Mucosa of rectum (tissue), 2 donors: Measurements from ENCODE around the gene AJM1.

ENCODE experiments used
- H3K27ac ChIP-seq, 2 donors: one replicate each; pipeline ENCODE4 v1.7.0; 2013; ENCODE audit warnings: inconsistent platforms in 2 of 2, low read depth in 2 of 2, low read length in 2 of 2
- H3K27me3 ChIP-seq, 2 donors: one replicate each; pipeline ENCODE4 v1.7.0; 2013; ENCODE audit warnings: low read length in 2 of 2; ENCODE audit not compliant: control insufficient read depth in 2 of 2, insufficient read depth in 2 of 2
- H3K36me3 ChIP-seq, 2 donors: one replicate each; pipeline ENCODE4 v1.7.0; 2013; ENCODE audit warnings: low read length in 2 of 2; ENCODE audit not compliant: control insufficient read depth in 2 of 2, insufficient read depth in 2 of 2
- H3K4me1 ChIP-seq, 2 donors: one replicate each; pipeline ENCODE4 v1.7.0; 2013; ENCODE audit warnings: low read length in 2 of 2, mild to moderate bottlenecking in 1 of 2; ENCODE audit not compliant: control insufficient read depth in 2 of 2, insufficient read depth in 2 of 2
- H3K4me3 ChIP-seq, 2 donors: one replicate each; pipeline ENCODE4 v1.7.0; 2013; ENCODE audit warnings: low read length in 2 of 2
- H3K9ac ChIP-seq, 2 donors: one replicate each; pipeline ENCODE4 v1.7.0; 2013; ENCODE audit warnings: low read length in 2 of 2, low read depth in 1 of 2, mild to moderate bottlenecking in 1 of 2
- H3K9me3 ChIP-seq, 2 donors: one replicate each; pipeline ENCODE4 v1.7.0; 2013; ENCODE audit warnings: low read length in 2 of 2; ENCODE audit not compliant: control insufficient read depth in 2 of 2
- donor health status: healthy.
- donor health status: Normal muscosa, but diverticular disease.

The AJM1 gene

DNA sequence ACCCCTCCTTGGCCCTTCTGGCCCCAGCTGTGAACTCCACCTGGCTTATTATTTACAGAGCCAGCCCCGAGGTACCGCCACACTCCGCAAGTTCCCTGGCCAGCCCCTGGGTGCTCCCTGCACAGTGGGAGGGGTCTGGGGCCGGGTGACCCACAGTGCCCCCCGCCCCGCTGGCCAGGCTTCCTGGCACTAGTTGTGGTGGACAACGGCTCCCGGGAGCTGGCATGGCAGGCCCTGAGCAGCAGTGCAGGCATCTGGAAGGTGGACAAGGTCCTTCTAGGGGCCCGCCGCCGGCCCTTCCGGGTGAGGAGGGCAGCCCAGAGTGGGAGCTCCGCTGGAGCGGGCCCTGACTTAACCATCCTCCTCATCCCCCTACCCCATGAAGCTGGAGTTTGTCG is 13.8 kb downstream of the AJM1 start:
- Histone ChIP-seq H3K4me1 (peaks cover 40 to 47% of the 10 kb centered on the region in 2 donors), H3K27me3 (no peaks in the 10 kb centered on the region), H3K9me3 (no peaks in the 10 kb centered on the region), H3K36me3 (peaks cover 6% of the 10 kb centered on the region in 2 donors), H3K4me3 (no peak overlapping the region), H3K9ac (peak overlapping the region in 1 of 2 donors; percentile 20), H3K27ac (no peak overlapping the region)

DNA sequence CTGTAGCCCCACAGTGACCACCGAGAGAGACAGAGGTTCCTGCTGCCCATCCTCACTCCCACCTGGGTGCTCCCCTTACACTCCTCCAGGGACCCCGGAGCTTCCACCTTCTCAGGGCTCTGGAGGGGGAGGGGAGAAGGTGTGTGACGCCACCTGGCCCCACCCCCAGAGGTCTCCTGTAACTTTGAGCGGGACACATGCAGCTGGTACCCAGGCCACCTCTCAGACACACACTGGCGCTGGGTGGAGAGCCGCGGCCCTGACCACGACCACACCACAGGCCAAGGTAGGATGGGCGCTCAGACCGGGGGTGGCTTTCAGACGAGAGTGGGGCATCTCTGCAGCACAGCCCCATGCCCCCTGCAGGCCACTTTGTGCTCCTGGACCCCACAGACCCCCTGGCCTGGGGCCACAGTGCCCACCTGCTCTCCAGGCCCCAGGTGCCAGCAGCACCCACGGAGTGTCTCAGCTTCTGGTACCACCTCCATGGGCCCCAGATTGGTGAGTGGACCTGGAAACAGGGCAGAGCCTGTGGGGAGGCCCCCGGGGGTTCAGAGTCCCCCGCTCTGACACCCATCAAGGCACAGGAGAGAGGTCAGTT is 14.4 kb downstream of the AJM1 start:
- no peaks in the 10 kb centered on the region for H3K27me3 ChIP-seq
- H3K27ac ChIP-seq = peak overlapping the region; percentile 95 to 96
- H3K9me3 ChIP-seq = no peaks in the 10 kb centered on the region
- H3K4me1 ChIP-seq = peaks cover 45 to 53% of the 10 kb centered on the region in 2 donors
- H3K36me3 ChIP-seq = peaks cover 9 to 10% of the 10 kb centered on the region in 2 donors
- H3K9ac ChIP-seq = peak overlapping the region in 1 of 2 donors; percentile 80
- H3K4me3 ChIP-seq = no peak overlapping the region

DNA sequence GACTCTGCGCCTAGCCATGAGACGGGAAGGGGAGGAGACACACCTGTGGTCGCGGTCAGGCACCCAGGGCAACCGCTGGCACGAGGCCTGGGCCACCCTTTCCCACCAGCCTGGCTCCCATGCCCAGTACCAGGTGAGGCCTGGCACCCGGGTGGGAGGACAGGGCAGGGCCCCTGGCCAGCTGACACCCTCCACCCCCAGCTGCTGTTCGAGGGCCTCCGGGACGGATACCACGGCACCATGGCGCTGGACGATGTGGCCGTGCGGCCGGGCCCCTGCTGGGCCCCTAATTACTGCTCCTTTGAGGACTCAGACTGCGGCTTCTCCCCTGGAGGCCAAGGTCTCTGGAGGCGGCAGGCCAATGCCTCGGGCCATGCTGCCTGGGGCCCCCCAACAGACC is 14.9 kb downstream of the AJM1 start:
- no peaks in the 10 kb centered on the region for H3K9me3 ChIP-seq
- H3K27me3 ChIP-seq = no peaks in the 10 kb centered on the region
- peaks cover 47 to 57% of the 10 kb centered on the region in 2 donors for H3K4me1 ChIP-seq
- H3K27ac ChIP-seq = peak overlapping the region; percentile 95 to 96
- peaks cover 14 to 15% of the 10 kb centered on the region in 2 donors for H3K36me3 ChIP-seq
- peak overlapping the region in 1 of 2 donors; percentile 80 for H3K9ac ChIP-seq
- H3K4me3 ChIP-seq = no peak overlapping the region

DNA sequence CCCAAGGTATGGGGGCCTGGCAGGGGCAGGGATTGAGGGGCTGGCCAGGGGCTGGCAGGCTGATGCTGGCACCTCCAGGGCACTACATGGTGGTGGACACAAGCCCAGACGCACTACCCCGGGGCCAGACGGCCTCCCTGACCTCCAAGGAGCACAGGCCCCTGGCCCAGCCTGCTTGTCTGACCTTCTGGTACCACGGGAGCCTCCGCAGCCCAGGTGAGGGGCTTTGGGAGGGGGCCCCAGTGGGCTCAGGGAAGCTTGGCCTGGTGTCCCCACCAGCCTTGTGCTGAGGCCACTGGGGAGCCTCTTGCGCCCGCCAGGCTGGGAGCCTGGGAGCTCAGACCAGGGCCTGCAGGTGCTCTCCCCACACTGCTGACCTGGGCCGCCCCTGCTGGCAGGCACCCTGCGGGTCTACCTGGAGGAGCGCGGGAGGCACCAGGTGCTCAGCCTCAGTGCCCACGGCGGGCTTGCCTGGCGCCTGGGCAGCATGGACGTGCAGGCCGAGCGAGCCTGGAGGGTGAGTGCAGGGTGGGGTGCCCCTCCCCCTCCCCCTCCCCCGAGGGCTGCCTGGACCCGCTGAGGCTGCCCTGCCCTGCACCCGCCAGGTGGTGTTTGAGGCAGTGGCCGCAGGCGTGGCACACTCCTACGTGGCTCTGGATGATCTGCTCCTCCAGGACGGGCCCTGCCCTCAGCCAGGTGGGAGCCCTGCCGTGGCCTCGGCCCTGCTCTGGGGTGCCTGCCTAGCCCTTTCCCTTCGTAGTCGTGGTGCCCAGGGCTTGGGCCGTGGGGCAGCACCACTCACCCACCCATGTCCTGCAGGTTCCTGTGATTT is 15.5 kb downstream of the AJM1 start:
- Histone ChIP-seq H3K27ac (peak overlapping the region; percentile 95 to 96), H3K4me1 (peaks cover 47 to 57% of the 10 kb centered on the region in 2 donors), H3K27me3 (no peaks in the 10 kb centered on the region), H3K36me3 (peaks cover 21% of the 10 kb centered on the region in 2 donors), H3K9me3 (no peaks in the 10 kb centered on the region), H3K9ac (peak overlapping the region; percentile 52 to 80), H3K4me3 (peak overlapping the region in 1 of 2 donors; percentile 16)

DNA sequence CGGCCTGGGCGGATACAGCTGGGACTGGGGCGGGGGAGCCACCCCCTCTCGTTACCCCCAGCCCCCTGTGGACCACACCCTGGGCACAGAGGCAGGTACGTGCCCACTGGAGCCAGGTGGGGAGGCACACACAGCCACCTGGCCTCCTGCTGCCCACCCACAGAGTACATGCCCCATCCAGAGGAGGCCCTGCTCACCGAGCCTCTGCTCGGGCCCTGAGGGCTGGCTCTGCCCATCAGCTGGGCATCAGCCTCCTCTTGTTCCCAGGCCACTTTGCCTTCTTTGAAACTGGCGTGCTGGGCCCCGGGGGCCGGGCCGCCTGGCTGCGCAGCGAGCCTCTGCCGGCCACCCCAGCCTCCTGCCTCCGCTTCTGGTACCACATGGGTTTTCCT is 16.2 kb downstream of the AJM1 start:
- Histone ChIP-seq H3K27me3 (no peaks in the 10 kb centered on the region), H3K9me3 (no peaks in the 10 kb centered on the region), H3K36me3 (peaks cover 27 to 28% of the 10 kb centered on the region in 2 donors), H3K9ac (peak overlapping the region; percentile 52 to 80), H3K4me1 (peaks cover 47 to 57% of the 10 kb centered on the region in 2 donors), H3K27ac (peak overlapping the region; percentile 95 to 96), H3K4me3 (peak overlapping the region in 1 of 2 donors; percentile 16)

DNA sequence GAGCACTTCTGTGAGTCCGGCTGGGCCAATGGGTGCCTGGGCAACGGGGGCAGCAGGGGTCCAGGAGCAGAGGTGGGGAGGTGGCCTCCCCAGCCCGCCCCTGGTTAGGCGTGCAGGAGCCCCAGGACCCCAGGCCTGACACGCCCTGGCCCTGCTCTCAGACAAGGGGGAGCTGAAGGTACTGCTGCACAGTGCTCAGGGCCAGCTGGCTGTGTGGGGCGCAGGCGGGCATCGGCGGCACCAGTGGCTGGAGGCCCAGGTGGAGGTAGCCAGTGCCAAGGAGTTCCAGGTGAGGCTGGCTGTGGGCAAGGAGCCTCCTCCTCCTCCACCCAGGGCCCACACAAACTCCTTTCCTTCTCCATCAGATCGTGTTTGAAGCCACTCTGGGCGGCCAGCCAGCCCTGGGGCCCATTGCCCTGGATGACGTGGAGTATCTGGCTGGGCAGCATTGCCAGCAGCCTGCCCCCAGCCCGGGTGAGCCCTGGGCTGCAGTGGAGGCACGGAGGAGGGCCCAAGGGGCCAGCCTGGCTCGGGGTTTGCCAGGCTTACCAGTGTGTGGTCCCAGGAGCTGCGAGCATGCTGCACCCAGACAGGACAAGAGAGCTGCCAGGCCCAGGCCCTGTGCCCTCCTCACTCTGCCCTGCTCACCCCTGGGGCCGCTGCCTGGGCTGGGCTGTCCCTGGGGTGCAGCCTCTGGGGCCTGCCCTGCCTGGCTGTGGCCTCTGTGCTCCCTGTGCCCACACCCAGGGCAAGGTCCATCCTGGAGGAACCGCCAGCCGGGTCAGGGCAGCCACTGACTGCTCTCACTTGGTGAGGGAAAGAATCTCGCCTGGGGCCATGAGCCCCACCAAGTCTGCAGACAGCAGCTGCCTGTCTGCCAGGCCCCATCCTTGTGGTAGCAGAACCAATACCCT is 16.8 kb downstream of the AJM1 start:
- Histone ChIP-seq H3K9ac (peak overlapping the region; percentile 52 to 80), H3K27me3 (no peaks in the 10 kb centered on the region), H3K4me3 (peak overlapping the region; percentile 26 to 33), H3K27ac (peak overlapping the region; percentile 95 to 96), H3K4me1 (peaks cover 50 to 57% of the 10 kb centered on the region in 2 donors), H3K36me3 (peaks cover 30 to 34% of the 10 kb centered on the region in 2 donors), H3K9me3 (no peaks in the 10 kb centered on the region)

DNA sequence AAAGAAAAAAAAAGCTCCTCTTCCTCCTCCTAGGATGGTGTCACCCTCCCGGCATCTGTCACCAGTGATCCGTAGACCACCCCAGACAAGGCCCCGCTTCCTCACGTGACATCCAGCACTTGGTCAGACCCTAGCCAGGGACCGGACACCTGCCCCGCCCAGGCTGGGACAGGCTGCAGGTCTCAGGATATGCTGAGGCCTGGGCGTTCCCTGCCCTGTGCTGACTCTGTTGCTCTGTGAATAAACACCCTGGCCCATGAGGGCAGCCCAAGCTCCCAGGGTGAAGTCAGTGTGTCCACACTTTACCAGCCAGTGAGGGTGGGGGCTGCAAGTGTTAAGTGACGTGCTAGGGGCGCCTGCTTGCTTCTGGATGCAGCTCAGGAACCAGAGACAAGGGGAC is 18.3 kb downstream of the AJM1 start:
- H3K4me1 ChIP-seq = peaks cover 55 to 61% of the 10 kb centered on the region in 2 donors
- peak overlapping the region; percentile 47 to 80 for H3K9ac ChIP-seq
- peaks cover 30 to 34% of the 10 kb centered on the region in 2 donors for H3K36me3 ChIP-seq

DNA sequence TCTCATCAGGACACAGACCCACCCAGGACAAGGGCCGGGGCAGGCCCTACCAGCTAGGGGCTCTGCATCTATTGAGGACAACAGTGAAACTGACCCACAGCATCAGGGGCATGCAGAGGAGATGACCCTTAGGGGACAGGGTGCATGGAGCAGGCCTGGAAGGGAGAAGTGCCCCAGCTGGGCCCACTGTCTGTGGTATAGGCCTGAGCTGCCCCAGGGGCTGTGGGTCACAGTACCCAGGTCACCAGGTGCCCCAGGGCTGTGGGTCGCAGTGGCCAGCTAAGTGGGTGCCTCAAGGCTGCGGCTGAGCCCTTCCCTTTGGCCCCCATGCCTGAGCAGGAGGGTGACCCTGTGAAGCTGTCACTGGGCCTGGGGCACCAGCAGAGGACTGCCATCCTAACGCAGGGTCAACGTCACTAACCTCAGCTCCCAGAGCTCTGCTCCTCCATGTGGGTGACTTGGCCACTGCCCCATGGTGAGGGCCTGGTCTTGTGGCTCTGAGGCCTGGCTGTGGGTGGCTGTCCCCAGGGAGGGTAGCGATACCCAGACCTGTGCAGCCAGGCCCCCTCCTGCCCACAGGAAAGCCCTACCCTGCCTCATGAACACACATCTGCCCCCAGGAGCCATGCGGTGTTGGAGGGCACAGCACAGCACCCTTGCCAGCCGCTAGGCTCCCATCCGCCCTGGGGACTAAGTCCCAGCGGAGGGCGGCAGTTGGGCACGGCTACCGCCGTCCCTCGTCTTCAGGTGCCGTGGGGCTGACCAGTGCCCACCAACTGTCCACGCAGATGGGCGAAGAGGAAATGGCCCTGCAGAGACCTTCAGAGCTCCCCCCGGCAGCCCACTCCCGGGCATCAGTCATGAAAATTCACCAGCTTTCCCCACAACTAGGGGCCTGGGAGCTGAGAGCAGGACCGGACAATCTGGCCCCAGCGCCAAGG is 18.9 kb downstream of the AJM1 start:
- peaks cover 30 to 34% of the 10 kb centered on the region in 2 donors for H3K36me3 ChIP-seq
- H3K27me3 ChIP-seq = no peaks in the 10 kb centered on the region
- peak overlapping the region; percentile 95 to 96 for H3K27ac ChIP-seq
- H3K4me3 ChIP-seq = no peak overlapping the region
- H3K9ac ChIP-seq = peak overlapping the region; percentile 47 to 80
- no peaks in the 10 kb centered on the region for H3K9me3 ChIP-seq
- H3K4me1 ChIP-seq = peaks cover 55 to 61% of the 10 kb centered on the region in 2 donors

More for the DNA sequence above, 18.3 kb downstream of the AJM1 start:
- Histone ChIP-seq H3K27ac (peak overlapping the region; percentile 95 to 96), H3K4me3 (no peak overlapping the region), H3K27me3 (no peaks in the 10 kb centered on the region), H3K9me3 (no peaks in the 10 kb centered on the region)

DNA sequence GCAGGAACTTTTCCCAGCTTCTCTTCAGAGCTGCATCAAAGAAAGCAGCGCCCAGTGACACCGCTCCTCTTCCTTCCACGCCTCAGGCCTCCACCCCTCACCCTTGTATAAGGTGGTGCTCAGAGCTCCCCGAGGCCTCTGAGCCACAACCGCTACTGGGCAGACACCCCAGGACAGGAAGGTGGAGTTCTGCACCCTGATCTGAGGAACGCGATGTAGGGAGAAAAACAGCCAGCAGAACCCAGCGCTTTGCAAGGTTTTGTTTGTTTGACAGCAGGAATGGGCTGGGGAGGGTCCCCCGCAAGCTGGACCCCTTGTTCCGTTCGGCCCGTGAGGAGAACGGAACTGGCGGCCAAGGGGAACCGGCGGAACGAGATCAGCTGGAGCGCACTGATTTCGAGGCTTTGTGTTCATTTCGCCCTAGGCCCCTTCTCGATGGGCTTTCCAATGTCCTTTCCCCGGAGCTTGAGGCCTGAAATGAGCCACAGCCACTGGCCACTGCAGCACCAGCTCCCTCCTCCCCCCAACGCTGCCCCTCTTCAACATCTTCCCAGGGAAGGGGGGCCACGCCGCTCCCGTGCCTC is 19.7 kb downstream of the AJM1 start:
- peaks cover 30 to 34% of the 10 kb centered on the region in 2 donors for H3K36me3 ChIP-seq
- no peak overlapping the region for H3K27ac ChIP-seq
- no peaks in the 10 kb centered on the region for H3K27me3 ChIP-seq
- H3K9ac ChIP-seq = no peak overlapping the region
- peaks cover 51 to 57% of the 10 kb centered on the region in 2 donors for H3K4me1 ChIP-seq
- no peak overlapping the region for H3K4me3 ChIP-seq
- no peaks in the 10 kb centered on the region for H3K9me3 ChIP-seq
